Measurements from ENCODE around the gene SCGB1A1.

SCGB1A1 gene

GRCh38 chr11:62472063-62472884 lies 53.4 kb downstream of the SCGB1A1 start:
- Histone ChIP-seq H3K9me3 (ENCODE audit: control insufficient read depth, low read length) (no peaks in the 10 kb centered on the region), H3K4me3 (ENCODE audit: insufficient read depth, low read depth, low read length, poor library complexity, severe bottlenecking) (no peak overlapping the region), H3K27ac (ENCODE audit: insufficient read depth, low read length, poor library complexity, severe bottlenecking) (no peak overlapping the region), H3K27me3 (replicated peaks; ENCODE audit: control insufficient read depth, insufficient read depth, low read length, poor library complexity, severe bottlenecking) (no peaks in the 10 kb centered on the region), H3K36me3 (ENCODE audit: control insufficient read depth, insufficient read depth, low read length) (no peaks in the 10 kb centered on the region), H3K4me1 (ENCODE audit: control insufficient read depth, insufficient read depth, low read length, poor library complexity, severe bottlenecking) (no peaks in the 10 kb centered on the region)
- no peak for DNase-seq

Measured in effector memory CD4-positive, alpha-beta T cell (primary cell).